Kidney (tissue), 14 donors: Measurements from ENCODE around the gene AATK. TPM values are rescaled to one million over a fixed set of nuclear protein-coding genes. Genes with fewer than 3 reads are reported as not detected.

Experiments used
- DNase-seq, 5 donors: peaks; one replicate each; pipeline ENCODE4 v3.0.0-alpha.2; 2013 to 2020
- FAIRE-seq: peaks from 2 replicates; lab custom pipeline; 2012; peaks lifted over from hg19 to GRCh38; lab: Jason Lieb, UNC
- H3K27ac ChIP-seq, 2 donors: one replicate each; pipeline ENCODE4 v1.7.0; 2013; ENCODE audit warnings: low read depth in 2 of 2, low read length in 2 of 2, inconsistent platforms in 1 of 2
- H3K27me3 ChIP-seq: one replicate; pipeline ENCODE4 v1.7.1; 2013; ENCODE audit warnings: low read length, inconsistent platforms; ENCODE audit not compliant: control insufficient read depth, insufficient read depth
- H3K36me3 ChIP-seq, 3 donors: one replicate each; pipeline versions ENCODE4 v1.7.0 to v1.7.1; 2013; ENCODE audit warnings: low read length in 3 of 3, control low read depth in 1 of 3, inconsistent platforms in 1 of 3; ENCODE audit not compliant: insufficient read depth in 3 of 3, control insufficient read depth in 2 of 3
- H3K4me1 ChIP-seq, 3 donors: one replicate each; pipeline versions ENCODE4 v1.7.0 to v1.7.1; 2013; ENCODE audit warnings: low read length in 3 of 3, inconsistent platforms in 1 of 3, low read depth in 1 of 3; ENCODE audit not compliant: control insufficient read depth in 2 of 3, insufficient read depth in 2 of 3
- H3K4me3 ChIP-seq, 3 donors: one replicate each; pipeline versions ENCODE4 v1.7.0 to v1.8.1; 2013; ENCODE audit warnings: low read length in 3 of 3, control low read depth in 1 of 3, inconsistent platforms in 1 of 3
- H3K9ac ChIP-seq, 3 donors: one replicate each; pipeline versions ENCODE4 v1.7.0 to v1.7.1; 2013; ENCODE audit warnings: low read length in 3 of 3, control low read depth in 1 of 3, inconsistent platforms in 1 of 3
- H3K9me3 ChIP-seq, 3 donors: one replicate each; pipeline versions ENCODE4 v1.7.0 to v1.7.1; 2013; ENCODE audit warnings: low read length in 3 of 3, control low read depth in 1 of 3, inconsistent platforms in 1 of 3; ENCODE audit not compliant: control insufficient read depth in 2 of 3, insufficient read depth in 1 of 3
- intact Hi-C: fragments of 100-400 bp; cut with DNase I; formaldehyde crosslinking; loops from one replicate; pipeline ENCODE4 v1.11.1; 2022
- polyA plus RNA-seq: library from polyadenylated mRNA; stranded (reverse); fragments of 350-450 nt; fragmentation: Illumina TruSeq; extraction: RNeasy Lipid Tissue Mini Kit (QIAGEN cat#74804); gene quantifications from one replicate; pipeline ENCODE4 v1.2.3, GENCODE V29; 2014; ENCODE audit warnings: low read depth, low replicate concordance; ENCODE audit not compliant: insufficient read depth
- total RNA-seq: library from RNA; stranded (reverse); fragmentation: NEBNext Ultra II Directional; extraction: Animal tissue kit (Norgen Biotek cat#: 25700); gene quantifications from one replicate; pipeline ENCODE4 v1.2.1, GENCODE V29; 2021
- TF ChIP-seq, protein P1 (sequence below): IDR thresholded peaks from 3 replicates; pipeline ENCODE4 v1.5.1; 2012; ENCODE audit warnings: mild to moderate bottlenecking, moderate library complexity, borderline replicate concordance; ENCODE audit not compliant: insufficient read depth; ENCODE audit errors: extremely low read depth
- donor health status: control.
- donor health status: control.
- donor health status: control.
- donor health status: control.
- donor health status: control.
- donor health status: DM: yes; HTN: yes; CAD: no.
- donor health status: Normal renal cell carcinoma (clear cell type).

Gene AATK
- total and polyA plus RNA-seq, 2 donors from 2014 or later, result 0.65 to 4.2 TPM

DNA sequence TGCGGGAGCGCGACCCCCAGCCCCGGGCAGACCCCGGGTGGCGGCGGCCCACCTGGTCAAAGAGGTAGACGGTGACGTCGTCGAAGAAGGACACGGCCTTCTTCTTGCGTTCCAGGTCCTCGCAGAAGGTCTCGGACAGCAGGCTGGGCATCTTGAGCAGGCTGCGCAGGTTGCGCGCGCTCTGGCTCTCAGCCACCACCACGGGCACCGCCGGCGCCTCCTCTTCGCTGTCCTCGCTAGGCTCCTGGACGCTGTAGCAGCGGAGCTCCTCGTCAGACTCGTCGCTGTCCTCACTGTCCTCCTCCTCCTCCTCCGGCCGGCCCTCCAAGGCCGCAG is 45.9 kb downstream of the AATK start:
- FAIRE-seq, result no peak
- Histone ChIP-seq H3K9me3 (no peaks in the 10 kb centered on the region), H3K36me3 (no peaks in the 10 kb centered on the region), H3K4me1 (peaks cover 0 to 7% (median 0%) of the 10 kb centered on the region in 3 donors), H3K4me3 (no peak overlapping the region), H3K27ac (no peak overlapping the region), H3K9ac (no peak overlapping the region), H3K27me3 (no peaks in the 10 kb centered on the region)
- DNase-seq, result no peak
- intact Hi-C loops, result no loop called here
- TF ChIP-seq, protein P1, sequence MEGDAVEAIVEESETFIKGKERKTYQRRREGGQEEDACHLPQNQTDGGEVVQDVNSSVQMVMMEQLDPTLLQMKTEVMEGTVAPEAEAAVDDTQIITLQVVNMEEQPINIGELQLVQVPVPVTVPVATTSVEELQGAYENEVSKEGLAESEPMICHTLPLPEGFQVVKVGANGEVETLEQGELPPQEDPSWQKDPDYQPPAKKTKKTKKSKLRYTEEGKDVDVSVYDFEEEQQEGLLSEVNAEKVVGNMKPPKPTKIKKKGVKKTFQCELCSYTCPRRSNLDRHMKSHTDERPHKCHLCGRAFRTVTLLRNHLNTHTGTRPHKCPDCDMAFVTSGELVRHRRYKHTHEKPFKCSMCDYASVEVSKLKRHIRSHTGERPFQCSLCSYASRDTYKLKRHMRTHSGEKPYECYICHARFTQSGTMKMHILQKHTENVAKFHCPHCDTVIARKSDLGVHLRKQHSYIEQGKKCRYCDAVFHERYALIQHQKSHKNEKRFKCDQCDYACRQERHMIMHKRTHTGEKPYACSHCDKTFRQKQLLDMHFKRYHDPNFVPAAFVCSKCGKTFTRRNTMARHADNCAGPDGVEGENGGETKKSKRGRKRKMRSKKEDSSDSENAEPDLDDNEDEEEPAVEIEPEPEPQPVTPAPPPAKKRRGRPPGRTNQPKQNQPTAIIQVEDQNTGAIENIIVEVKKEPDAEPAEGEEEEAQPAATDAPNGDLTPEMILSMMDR, result no peak

GRCh38 chr17:81119223-81120148 is 46.5 kb downstream of the AATK start:
- FAIRE-seq (no peak), DNase-seq (peak; percentile 90 to 96 (median 93))
- TF ChIP-seq, protein P1, result no peak
- Histone ChIP-seq H3K36me3 (no peaks in the 10 kb centered on the region), H3K9me3 (no peaks in the 10 kb centered on the region), H3K27me3 (no peaks in the 10 kb centered on the region), H3K4me3 (peak overlapping the region in 1 of 3 donors; percentile 16), H3K9ac (no peak overlapping the region), H3K4me1 (peaks cover 0 to 7% (median 0%) of the 10 kb centered on the region in 3 donors), H3K27ac (no peak overlapping the region)
- intact Hi-C loops, result no loop called here

- H3K27me3 ChIP-seq, result no peaks in the 10 kb centered on the region
- H3K9me3 ChIP-seq, result no peaks in the 10 kb centered on the region
- FAIRE-seq, result no peak
- TF ChIP-seq, protein P1, result no peak
- no peak overlapping the region for H3K9ac ChIP-seq
- H3K4me3 ChIP-seq, result no peak overlapping the region
- H3K27ac ChIP-seq, result no peak overlapping the region
- intact Hi-C loops, result no loop called here
- no peaks in the 10 kb centered on the region for H3K36me3 ChIP-seq
- no peak for DNase-seq
- H3K4me1 ChIP-seq, result peaks cover 0 to 7% (median 0%) of the 10 kb centered on the region in 3 donors
Measured at GRCh38 chr17:81118308-81119221, 47.5 kb downstream of the AATK start.
